ENCODE data around the gene TFAP2B.

- no peak for TF ChIP-seq GATA3 (IDR thresholded peaks at IDR 0.05; ENCODE audit: low read depth, low read length)
- TF ChIP-seq GATA2 (IDR thresholded peaks at IDR 0.05; ENCODE audit: low read depth, low read length) = no peak
These were observed 31.8 kb downstream of the TFAP2B start for GRCh38 chr6:50850223-50851048.
